HTR-8/SVneo (cell line): ENCODE results near the gene MAFG.
A peak's percentile ranks its signal among the peaks of the same experiment; 100 is the strongest.

Experiments
- DNase-seq: peaks from one replicate; pipeline ENCODE4 v3.0.0; 2011; ENCODE audit warnings: low spot score, mixed read lengths; ENCODE audit not compliant: insufficient read length
- FAIRE-seq: peaks from 2 replicates; lab custom pipeline; 2011; peaks lifted over from hg19 to GRCh38; lab: Jason Lieb, UNC

Gene MAFG

DNA sequence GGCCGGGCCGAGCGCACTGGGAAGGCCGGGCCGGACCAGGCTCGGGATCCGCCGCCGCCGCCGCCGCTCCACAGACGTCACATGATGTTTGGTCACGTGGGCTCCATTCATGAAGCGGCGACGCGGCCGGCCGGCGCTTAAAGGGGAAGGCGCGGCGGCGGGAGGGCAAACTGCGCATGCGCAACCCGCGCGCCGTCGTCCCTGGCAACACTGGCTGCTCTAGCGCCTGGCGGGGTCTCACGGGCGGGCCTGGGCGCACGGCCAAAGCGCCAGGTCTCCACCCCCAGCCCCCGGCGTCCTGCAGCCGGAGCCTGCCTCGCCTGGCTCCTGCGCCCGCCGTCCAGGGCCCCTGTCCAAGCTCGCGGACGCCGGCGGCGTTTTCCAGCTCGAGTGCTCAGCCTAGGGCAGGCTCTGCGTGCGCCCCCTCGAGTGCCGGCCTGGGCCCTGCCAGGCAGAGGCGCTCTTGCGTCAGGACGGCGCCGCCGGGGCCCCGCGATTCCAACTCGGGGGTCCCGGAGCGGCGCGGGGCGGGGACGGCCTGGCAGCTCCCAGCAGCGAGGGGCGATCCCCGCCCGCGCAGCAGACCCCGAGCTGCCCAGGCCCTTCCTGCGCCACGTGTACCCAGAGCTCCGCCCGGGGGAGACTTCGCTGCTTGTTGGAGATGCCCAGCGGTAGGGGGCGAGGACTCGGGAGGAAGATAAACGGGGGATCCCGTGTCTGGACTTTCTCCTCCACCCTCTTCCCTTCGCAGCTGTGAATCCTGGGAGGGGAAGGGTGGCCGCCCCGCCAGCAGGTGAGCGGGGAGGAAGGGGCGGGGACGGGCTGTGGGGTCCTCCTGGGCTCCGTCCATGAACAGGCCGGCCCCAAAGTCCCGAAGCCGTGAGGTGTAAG is at the start of gene MAFG:
TSS of gene MAFG (minus strand) at position 83 of the 891 bp plus-strand sequence. CDS start 4,550 bp downstream, outside the sequence.
- DNase-seq (peak; percentile 94), FAIRE-seq (peak; percentile 92)

DNA sequence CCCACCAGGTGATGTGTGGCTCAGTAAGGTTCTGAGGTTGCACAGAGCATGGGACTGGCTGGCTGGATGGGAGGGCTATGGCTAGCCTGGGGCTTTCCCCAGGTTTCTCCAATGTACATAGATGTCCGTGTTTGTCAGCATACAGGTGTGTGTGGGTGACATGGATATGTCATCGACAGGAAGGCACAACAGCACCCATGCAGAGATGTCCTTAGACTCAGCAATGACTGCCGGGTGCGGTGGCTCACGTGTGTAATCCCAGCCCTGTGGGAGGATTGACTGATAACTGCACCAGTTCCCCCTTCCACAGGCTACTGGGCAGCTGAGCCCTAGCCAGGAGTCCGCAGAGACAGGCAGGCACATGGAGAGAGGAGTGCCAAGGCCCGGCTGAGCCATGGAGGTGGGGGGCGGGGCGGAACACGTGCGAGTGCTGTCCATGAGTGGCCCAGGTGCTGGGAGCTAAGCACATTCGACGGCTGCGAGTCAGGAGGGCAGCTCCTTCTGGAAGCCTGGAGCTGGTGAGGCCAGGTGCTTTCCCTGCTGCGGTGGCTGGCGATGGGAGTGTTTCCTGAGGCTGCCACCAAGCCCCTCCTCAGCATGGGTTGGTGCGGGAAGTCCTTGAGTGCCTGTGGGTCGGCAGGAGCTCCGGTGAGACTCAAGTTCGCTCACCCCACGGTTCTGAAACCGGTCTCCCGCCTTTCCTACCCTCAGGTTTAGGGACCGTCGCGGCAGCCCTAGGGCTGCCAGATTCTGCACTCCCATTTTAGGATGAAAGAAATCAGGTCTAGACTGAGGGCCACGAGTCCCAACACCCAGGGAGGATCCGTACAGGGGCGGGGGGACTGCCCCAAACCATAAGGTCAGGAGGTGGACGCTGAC is 49.0 kb upstream of the MAFG start:
- no peak for FAIRE-seq

DNA sequence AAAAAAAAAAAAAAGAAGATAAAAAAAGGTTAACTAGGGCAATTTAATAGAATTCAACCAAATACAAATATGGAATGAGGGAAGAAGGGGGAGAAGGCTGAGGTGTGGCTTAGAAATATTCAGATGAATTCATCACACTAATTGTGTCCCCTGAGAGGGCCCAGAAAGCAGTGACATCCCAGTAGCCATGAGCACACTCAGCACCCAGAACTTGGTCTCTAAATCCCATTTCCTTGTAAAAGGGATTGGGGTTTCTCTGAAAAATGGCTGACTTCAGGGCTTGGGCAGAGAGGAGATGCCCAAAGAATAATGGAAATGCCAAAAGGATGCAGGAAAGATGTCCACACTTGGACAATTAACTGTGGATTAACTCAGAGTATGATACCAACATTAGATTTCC is 45.9 kb upstream of the MAFG start:
- DNase-seq, result no peak
- FAIRE-seq, result no peak

More for the DNA sequence above, 49.0 kb upstream of the MAFG start:
- no peak for DNase-seq

DNA sequence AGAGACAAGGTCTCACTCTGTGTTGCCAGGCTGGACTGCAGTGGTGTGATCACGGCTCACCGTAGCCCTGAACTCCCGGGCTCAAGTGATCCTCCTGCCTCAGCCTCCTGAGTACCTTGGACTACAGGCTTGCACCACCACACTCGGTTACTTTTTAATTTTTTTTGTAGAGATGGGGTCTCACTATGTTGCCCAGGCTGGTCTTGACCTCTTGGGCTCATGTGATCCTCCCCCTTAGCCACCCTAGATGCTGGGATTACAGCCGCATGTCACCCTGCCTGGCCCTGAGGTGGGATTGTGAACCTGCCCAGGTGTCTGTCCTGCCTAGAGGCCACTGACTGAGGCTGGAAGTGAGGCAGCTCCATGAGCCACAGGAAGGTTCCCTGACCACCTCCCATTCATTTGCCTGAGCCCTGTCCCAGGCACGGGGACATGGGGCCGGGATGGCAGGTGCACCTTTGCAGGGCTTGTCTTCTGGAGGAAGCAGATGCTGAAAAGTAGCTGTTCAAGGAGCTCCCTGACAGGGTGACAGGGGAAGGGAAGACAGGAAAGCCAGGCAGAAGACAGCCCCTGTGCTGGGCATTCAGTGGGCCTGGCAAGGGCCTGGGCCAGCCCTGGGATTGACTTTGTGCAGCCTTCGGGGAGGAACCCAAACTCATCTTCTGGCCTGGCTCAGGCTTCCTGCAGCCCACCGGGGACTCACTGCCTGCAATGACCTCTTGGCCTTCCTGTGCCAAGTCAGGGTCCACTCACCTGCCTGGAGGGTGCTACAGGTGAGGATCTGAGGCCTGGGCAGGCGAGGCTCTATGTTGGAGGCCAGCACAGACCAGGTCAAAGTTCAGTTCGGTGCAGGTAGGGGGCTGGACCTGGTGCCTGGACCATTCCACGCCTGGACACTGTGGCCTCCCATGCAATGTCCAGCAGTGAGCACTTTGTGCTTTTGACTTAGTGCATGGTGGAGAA is 41.6 kb upstream of the MAFG start:
- DNase-seq (no peak), FAIRE-seq (no peak)

DNA sequence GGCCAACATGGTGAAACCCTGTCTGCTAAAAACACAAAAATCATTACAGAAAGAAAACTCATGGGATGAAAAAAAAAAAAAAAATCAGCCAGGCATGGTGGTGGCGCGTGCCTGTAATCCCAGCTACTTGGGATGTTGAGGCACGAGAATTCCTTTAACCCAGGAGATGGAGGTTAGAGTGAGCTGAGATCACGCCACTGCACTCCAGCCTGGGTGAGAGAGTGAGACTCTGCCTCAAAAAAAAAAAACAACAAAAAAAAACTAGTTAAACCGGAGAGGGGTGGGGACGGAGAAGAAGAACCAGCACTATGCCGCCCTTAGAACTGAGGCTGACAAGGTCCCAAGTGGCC is 40.8 kb upstream of the MAFG start:
- FAIRE-seq (no peak), DNase-seq (no peak)

DNA sequence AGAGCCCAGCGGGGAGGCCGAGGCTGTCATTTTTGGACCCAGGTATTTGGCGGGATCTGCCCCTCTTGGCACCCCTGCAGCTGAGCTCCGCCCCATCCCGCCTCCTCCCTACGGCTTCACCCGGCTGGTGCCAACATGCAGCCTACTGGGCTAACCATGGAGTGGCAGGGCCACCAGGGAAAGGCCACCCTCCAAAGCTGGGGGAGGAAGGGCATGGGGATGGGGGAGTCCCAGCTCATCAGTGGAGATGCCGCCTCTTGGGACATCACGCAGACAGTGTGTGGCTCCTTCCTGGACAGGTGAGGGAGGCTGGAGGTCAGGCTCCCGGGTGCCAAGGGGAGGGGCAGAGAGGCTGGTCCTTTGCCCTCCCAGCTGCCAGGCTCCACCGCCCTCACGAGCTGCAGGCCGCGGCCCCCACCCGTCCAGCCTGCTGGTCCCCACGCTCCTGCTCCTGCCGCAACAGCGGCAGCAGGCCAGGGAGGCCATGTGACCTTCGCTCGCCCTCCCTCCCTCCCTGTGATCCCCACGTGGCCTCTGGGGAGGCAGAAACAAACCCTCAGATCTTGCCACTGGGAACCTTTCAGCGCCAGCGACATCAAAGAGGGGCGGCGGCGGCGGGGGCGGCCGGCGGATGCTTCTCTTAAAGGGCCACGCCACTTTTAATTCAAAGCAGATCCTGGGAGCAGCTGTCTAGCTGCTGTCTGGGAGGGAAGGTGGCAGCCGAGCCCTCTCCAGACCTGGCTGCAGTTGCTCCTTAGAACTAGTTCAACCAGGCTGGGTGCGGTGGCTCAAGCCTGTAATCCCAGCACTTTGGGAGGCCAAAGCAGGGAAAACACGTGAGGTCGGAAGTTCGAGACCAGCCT is 40.2 kb upstream of the MAFG start:
- no peak for FAIRE-seq
- peak; percentile 48 for DNase-seq

DNA sequence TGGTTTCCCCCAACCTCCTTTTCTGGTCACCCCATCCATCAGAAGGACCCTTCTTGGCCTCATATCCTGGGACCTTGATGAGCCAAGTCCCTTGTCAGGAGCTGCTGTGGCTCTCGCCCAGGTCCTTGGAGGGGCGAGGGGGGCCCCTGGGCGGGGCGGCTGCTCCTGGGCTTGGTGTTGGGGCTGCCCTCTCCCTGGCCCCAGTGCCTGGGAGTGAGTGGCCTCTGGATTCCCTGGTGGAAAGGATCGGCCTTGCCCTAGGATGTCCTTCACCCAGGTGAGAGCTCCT is 39.7 kb upstream of the MAFG start:
- DNase-seq (no peak), FAIRE-seq (no peak)

DNA sequence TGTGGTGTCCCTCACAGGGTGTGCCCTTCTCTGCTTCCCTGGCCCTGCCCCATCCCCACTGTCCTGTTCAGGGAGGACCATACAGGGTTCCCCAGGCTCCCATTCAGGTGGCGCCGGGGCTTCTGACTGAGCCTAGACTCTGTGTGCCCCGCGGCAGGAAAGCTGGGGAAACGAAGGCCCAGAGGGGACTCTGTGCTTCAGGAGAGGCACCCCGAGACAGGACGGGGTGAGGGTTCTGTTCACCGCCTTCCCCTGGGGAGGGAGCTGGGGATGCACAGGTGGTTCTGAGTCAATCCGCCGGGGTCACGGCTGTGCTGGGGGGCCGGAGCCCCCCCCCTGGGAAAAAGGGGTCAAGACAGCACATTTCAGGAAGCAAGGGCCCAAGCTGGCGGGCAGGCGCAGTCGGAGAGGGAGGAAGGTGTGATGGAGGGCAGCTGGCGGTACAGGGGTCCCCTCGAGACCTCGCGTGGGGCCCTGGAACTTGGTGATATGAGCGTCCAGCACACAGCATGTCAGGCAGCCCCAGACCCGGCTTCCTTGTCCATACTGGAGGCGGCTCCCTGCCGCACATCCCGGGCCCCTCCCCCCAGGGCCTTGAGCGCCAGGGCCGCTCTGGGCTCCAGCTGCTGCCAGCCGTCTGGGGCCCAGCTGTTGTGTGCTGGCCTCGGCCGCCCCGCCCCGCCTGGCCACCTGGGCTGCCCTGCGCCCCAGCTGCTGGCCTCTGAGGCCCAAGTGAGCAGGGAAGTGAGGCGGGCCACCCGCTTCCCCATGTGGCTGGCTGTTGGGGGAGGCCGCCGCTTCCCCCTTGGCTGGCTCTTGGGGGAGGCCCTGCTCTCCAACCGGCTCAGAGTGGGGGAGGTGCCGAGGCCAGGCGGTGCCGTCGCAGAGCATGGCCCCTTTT is 39.1 kb upstream of the MAFG start:
- no peak for FAIRE-seq
- no peak for DNase-seq

DNA sequence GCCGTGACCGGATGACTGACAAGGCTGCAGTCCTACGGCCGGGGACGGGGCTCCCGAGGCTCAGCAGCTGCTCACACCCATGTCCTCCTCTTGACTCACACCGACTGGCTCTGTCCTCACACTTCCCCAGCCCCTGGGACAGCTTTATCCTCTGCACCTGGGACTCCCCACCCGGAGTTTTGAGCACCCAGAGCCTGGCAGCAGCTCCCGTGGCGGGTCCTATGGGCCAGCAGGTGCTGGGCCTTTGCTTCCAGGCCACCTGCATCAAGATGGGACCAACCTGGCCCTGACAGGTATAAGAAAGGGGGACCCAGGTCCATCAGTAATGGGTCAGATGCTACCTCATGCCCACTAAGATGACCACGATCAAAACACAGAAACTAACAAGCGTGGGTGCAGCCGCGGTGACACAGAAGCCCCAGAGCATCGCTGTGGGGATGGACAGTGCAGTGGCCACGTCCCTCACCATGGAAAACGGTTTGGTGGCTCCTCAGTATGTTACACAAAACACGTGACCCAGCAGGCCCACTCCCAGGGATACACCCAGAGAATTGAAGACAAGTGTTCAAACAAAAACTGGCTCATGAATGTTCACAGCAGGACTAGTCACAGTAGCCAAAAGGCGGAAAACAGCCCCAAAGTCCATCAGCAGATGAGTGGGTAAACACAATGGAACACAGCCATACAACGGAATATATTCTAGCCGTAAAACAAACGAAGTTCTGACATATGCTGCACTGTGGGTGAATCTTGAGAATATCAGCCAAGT is 36.7 kb upstream of the MAFG start:
- no peak for FAIRE-seq
- no peak for DNase-seq

DNA sequence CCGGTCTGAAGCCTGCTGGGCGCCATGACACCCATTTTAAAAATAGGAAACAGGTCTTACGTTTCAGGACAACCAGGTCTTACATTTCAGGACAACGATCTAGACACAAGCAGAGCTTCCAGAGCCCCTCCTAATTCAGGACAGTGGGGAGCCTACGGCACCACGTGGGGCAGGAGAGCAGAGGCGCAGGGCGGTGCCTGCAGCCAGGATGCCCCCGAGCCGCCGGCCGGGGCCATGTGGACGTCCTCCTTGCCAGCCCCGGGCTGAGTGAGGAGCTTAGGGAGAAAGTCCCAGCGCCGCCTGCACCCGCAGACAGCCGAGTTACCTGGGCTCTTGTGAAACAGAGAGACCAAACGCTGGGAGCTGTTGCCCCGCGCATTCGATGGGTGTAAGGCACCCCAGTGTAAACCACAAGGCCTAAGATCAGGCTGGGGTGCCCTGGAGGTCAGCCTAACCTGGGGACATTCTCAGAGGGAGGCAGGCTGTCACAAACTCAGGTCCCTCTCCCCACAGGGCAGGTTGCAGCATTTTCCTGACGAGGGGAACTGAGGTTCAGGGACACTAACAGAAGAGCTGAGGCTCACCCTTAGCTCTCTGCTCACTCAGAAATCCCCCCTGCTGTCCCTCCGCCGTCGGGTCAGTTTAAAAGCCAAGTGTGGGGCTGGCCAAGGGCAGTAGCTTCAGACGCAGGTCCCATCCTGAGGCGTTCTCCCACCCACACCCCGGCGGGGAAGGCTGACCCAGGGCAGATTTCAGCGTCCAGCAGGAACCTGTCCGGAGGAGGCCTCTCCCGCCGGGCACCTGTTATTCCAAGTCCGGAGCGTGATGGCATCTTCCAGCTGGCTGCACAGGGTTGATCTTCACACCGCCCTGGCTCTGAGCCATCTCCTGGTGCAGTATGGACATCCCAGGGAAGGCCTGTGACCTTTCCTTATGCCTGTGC is 35.2 kb upstream of the MAFG start:
- FAIRE-seq, result no peak
- no peak for DNase-seq

DNA sequence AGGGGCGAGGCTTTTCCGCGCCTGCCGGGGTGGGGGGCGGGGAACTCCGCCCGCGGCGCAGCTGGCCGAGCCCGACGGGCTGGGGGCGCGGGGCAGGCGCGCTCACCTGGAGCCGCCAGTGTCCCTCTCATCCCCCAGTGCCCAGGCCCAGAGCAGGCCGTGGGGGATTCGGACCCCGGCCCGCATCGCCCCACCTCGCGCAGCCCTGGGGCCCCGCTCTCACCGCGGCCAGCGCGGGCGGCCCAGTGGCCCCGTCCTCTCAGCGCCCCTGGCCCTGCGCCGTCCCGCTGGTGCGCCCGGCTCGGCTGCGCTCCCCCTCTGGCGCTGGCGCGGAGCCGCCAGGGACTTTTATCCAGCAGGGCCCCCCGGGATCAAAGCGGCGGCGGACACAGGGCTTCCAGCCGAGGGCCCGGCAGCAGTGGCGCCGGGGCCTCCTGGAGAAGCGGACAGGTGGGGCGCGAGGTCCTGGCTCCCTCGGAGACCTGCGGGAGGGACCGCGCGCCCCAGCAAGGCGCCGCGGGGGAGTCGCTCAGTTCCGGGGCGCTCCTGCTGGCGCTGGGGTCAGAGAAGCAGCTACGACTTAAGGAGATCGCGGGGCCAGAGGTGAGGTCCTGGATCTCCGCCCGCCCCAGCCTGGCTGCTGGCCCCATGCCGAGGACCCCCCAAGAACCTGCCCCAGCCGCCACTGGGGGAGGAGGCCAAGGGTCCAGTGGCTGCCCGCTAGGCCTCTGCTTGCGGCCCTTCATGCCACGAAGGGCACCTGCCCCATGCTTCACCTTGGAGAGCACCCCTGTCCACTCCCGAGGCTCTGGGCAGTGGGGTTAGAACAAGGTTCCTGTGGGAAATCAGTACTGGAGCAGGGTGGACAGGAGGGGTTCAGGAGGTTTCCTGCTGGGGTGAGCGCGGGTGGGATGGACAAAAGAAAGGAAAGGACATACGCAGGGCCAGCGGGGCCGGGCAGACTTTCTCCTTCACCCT is 34.3 kb upstream of the MAFG start:
- no peak for DNase-seq
- FAIRE-seq, result no peak

DNA sequence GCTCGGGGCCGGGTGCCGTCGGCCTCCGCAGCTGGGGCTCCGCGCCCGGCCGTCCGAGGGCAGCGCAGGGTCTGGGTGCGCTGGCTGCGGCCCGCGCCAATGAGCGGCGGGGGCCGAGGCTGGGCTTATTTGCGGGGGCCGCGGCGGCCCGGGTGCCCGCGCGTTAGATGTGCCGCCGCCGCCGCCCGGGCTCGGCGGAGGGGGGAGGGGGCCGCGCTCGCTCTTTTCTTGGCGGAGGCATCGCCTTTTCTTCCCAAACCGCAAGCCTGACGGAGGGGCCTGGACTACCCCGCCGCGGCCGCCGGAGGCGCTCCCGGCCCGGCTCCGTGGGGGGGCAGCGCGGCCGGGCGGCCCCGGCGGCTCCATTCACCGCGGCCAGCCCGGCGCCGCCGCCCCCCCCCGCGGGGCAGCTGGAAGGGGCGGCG is 33.6 kb upstream of the MAFG start, which contains the start of gene NOTUM:
TSS of gene NOTUM (minus strand) at position 101 of the 425 bp plus-strand sequence. CDS start 278 bp downstream, outside the sequence.
- DNase-seq (no peak), FAIRE-seq (no peak)

DNA sequence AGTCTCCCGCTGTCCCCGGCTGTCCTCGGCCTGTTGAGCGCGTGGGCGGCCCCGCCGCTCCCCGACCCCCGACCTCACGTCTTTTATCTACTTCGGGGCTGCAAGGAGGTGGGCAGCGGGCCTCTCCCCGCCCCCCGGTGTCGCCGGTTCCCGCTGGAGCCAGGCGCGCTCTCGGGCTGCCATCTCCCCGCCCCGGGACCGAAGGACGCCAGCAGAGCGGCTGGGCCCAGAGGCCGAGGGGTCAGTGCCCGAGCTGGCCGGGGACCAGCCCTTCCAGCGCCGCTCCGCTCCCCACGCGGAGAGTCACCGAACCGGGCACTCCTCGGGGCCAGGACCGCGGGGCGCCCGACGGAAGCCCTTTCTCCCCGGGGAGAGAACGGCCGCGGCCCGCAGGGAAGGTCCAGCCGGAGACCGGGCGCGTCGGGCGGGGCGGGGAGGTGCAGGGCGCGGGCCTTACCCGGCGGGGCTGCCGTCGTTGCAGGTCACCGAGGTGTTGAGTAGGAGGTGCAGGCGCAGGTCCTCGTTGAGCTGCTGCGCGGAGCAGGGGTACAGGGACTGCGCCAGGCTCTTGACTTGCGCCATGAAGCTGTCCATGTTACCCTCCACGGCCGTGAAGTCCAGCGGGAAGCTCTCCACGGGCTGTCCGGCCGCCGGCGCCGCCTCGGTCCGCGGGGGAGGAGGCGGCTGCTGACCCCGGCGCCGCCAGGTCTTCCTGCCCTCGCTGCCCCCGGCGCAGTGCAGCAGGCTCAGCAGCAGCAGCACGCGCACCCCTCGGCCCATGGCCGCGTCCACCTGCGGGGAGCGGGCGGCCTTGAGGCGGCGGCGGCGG is 32.8 kb upstream of the MAFG start:
- FAIRE-seq (no peak), DNase-seq (no peak)

DNA sequence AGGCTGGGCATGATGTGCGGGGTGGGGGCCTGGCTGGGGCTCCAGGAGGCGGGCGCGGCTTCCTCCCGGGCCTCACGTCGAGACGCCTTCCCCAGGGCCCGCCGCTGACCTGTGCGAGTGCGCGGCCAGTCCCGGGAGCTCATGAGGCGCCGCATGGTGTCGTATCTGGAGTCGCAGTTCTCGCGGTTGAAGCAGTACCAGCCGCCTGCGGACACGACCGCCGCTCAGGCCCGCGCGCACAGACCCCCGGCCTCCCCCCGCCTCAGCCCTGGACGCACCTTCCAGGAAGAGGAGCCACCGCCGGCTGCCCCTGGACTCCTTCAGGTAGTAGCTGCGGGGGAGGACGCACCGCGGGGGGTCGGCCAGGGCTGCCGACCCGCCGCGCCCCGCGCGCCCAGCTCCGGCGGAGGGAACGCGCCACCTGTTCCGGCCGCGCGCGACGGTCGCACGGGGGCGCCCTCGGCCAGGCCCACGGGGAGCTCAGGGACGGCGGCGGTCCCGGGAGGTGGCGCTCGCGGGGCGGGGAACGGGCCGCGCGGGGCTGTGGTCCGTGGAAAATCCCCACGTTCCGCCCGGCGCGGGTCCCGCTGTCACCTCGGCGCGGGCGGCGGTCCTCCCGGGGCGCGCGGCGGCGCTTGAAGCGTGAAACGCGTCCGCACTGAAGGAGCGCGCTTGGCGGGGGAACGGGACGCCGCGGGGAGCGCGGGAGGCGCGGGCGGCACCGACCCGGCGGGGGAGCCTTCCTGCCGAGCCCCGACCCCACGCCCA is 32.0 kb upstream of the MAFG start:
- DNase-seq (peak; percentile 61), FAIRE-seq (no peak)
